ENCODE data around the gene TSC22D3.

The TSC22D3 gene

GRCh38 chrX:107758231-107758766 is 17.3 kb downstream of the TSC22D3 start:
- no peak for DNase-seq

GRCh38 chrX:107755721-107756120 is 19.9 kb downstream of the TSC22D3 start:
- DNase-seq, result no peak

DNA sequence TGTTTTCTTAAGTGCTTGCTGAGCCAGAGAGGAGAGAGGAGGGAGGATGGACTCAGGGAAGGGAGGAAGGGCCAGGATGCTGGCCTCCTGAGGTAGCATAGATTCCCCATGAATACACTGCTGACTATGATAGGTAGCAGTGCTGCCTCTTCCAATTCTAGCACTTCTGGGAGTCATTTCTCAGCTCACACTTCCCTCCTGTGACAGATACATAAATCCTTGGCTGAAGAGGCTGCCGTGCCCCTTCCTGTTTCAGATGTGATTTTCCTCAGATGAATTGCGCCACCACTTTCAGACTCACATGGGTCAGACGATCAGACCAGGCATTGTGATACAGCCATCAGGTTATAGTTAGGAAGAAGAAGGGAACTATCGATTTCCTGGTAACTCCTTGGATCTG is 22.4 kb downstream of the TSC22D3 start:
- no peak for DNase-seq

DNA sequence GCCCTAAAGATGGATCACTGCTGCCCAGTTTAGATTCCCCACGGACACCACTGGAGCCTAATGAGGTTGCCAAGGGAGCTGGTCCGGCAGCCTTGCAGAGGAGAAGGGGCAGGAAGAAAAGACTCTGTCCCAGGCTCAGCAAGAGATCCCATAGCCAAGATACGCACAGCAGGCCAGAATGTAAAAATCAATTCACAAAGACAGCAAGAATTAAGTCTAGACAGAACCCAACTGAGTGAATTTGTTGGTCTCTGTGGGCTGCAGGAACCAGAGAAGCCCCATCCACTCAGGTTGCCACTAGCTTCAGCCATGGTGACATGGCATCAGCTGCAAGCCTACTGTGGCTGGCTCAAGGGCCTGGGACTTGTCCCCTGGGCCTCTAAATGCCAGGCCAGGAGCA is 22.9 kb downstream of the TSC22D3 start:
- DNase-seq, result no peak

- DNase-seq, result no peak
These were observed 23.5 kb downstream of the TSC22D3 start for GRCh38 chrX:107752043-107752442.

- no peak for DNase-seq
These were observed 24.6 kb downstream of the TSC22D3 start for GRCh38 chrX:107750861-107751445.

GRCh38 chrX:107750263-107750662 is 25.3 kb downstream of the TSC22D3 start:
- no peak for DNase-seq

GRCh38 chrX:107748506-107748905 is 27.1 kb downstream of the TSC22D3 start:
- no peak for DNase-seq

DNA sequence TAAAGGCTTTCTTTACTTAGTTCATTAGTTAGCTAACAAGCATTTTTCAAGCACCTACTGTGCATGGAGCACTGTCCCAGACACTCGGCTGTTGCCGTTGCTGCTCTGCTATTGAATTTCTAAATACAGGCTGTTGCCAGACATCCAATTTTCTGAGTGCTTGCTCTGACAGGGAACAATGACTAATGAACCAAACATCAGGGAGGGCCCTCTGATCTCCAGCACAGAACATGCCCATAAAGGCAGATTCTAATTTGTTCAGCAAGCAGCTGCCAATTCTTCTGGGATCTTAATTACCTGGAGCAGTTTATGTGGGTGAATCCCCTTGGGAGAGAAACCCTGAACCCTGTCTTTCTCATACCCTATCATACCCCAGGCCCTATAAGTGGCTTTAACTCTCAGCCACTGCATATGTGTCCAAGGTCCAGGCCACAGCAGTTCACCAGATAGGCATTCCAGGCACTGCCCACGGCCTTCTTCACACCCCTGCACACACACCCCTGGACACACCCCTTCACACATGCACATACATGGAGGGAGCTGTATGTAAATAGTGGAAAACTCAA is 27.9 kb downstream of the TSC22D3 start:
- peak; percentile 26 for DNase-seq

- no peak for DNase-seq
These were observed 30.7 kb downstream of the TSC22D3 start for GRCh38 chrX:107744868-107745267.

DNA sequence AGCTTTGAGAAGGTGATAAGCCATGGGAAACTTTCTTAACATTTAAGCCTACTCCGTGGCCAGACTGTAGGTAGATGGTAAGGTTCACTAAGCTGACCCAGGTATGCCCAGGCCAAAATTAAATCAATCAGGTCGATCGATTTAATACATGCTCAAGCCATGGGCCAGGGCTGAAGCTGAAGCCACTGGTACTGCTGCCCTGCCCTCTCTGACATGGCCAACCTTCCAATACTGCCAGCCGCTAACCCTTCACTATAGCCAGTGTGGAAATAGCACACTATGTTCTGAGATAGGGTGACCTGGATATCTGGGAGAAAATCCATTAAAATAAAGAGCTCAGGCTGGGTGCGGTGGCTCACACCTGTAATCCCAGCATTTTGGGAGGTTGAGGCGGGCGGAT is 31.6 kb downstream of the TSC22D3 start:
- DNase-seq, result no peak

DNA sequence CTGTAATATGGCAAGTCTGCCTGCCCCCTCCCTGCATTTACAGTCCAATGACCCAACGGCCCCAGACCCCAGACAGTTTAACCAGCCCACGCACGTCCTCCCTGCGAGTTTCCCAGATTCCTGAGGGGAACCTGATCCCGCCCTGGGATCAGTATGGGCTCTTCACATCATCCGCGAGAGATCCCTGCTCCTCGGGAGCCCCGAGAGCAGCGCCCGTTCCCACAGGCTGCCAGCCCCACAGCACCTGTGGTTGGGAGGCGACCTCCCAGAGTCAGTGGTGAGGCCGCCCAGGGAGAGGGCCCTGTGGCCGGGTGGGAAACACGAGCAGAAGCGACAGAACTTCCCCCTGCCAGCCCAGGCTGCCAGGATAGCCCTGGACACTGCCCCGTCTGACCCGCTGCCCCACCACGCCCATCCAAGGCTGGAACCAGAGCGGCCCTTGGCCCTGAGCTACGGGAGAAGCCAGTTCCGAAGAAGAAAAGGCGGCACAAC is 32.8 kb downstream of the TSC22D3 start:
- DNase-seq, result no peak

DNA sequence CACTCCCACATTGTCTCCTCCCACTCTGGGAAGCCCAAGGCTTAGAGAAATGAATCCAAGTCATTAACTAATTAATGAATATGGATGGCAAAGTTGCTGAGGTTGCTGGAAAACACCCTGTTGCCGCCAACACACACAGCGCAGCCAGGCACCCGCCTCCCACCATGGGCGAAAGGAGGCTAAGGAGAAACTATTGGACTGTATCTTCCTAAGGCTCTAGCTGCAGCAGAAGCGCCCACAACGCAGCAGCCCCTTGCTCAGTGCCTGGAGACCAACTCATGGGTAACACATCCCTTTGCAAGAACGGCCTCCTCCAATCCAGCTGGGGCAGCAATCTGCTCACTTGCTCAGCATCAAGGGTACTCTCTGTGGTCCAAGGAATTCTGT is 34.2 kb downstream of the TSC22D3 start:
- DNase-seq, result no peak

- no peak for DNase-seq
These were observed 36.0 kb downstream of the TSC22D3 start for GRCh38 chrX:107739541-107739940.

GRCh38 chrX:107738768-107739167 is 36.8 kb downstream of the TSC22D3 start:
- no peak for DNase-seq

GRCh38 chrX:107738272-107738671 is 37.3 kb downstream of the TSC22D3 start:
- no peak for DNase-seq

DNA sequence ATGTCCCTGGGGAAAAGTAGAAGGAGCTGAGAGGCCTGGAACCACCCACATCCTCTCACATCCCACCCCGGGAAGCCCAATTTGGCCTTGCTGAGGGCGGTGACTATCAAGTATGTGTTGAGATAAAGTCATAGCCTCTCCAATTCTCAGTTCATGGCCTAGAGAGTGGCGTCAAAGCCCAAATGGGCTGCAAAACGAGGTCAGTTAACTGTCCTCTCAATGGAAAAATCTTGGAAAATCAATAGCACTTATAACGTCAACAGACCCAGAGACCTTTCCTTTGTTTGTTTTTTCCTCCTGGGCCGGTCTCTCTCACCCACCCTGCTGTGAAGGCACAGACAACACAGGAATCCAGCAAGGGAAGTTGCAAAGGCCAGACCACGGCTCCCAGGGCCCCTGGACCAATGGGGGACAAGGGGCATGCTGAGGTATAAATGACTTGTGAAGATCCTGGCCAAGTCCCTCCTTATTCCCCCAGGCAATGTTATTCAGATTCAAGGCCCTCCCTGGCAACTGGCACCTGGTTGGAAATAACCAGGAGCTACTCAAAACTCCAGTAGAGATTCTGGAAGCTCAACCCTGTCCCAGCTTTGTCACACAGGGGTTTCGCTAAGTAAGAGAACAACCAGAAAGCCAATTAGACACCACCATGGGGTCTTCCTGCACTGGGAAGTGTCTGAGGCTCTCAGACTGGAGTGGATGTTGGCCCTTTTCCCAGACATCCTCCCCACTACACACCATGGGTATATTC is 38.6 kb downstream of the TSC22D3 start:
- no peak for DNase-seq

- no peak for DNase-seq
These were observed 40.9 kb downstream of the TSC22D3 start for GRCh38 chrX:107734646-107735045.

GRCh38 chrX:107733686-107734085 is 41.9 kb downstream of the TSC22D3 start:
- DNase-seq, result no peak

- DNase-seq, result no peak
These were observed 43.6 kb downstream of the TSC22D3 start for GRCh38 chrX:107731831-107732502.

- no peak for DNase-seq
These were observed 44.4 kb downstream of the TSC22D3 start for GRCh38 chrX:107730991-107731766.

DNA sequence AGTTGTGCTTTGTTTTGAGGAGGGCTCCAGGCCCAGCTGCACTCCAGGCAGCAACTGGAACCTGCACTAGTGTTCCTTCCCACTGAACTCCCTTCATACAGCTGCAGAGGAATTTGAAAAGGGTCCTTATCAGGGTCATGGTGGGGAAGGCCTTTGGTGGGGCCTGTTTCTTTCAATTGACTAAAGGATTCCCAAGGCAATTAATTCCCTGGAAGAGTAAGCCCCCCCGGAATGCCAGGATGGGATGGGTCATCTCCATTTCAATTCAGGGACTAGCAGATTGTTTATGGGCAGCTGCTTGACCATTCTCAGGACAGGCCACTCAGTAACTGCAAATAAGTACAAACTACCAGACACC is 45.3 kb downstream of the TSC22D3 start:
- no peak for DNase-seq

All from NCI-H2171 (cell line).